Fibroblast of skin of back (primary cell): ENCODE results near the gene SLC2A8.
A peak's percentile ranks its signal among the peaks of the same experiment; 100 is the strongest.

ENCODE experiments used
- DNase-seq: peaks from one replicate; pipeline ENCODE4 v3.0.0-alpha.2; 2013

SLC2A8 gene

DNA sequence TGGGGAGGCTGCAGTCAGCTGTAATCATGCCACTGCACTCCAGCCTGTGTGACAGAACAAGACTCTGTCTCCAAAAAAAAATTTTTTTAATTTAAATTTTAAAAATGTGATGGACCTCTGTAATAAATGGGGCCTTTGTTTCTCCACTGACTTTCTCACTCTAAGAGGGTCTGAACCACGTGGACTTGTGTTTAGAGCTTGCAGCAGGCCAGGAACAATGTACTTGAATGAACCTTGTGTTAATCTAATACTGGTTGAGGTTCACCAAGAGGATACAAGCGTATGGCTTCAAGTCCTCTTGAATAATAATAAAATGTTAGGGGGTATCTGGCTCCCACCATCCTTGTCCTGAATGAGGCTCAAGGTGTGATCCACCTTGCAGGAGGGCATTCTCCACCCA lies 14.4 kb upstream of the SLC2A8 start:
- DNase-seq = no peak

DNA sequence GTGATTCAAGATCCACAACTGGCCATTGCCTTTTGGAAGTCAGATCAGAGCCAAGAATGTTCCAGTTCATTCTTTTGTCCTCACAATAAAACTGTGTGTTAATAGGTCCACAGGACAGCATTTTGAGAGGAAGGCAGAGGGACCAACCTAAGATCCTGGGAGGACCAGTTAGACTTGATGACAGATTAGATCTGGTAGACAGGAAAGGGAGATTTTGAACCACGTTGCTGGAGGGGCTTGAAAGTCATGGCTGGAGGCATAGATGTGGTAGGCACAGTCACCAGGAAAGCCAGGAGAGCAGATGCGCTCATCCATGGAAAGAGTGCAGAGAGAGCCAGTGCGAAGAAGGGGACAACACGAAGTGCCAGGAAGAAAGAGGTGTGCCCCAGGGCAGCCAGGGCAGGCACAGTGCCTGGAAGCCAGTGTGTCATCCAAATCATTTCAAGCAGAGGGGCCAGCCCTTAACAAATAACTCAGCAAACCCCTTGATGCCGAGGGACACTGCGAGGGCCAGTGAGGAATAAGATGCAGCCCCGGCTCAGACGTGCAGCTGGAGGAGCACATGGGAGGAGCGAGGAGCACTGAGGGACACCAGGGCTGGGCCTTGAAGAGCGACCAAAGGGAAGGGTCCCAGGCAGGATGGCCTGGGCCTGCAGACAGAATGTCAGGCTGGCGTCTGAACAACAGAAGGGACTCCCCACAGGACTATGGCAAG lies 12.8 kb upstream of the SLC2A8 start:
- DNase-seq = no peak

DNA sequence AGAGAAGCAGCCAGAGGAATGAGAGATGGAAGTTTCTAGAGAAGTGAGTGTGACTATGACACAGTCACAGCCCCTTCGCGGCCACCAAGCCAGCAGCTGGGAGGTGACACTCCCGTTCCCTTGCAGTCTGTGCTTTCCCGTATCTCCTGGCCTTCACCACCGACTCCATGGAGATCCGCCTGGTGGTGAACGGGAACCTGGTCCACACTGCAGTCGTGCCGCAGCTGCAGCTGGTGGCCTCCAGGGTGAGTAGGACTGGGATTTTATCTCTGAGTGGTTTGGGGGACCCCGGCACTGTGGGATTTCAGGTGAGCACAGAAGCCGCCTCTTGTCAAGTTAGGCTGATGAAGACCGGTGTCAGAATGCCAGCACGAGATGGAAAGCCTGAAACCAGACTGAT lies 12.1 kb upstream of the SLC2A8 start:
- no peak for DNase-seq

DNA sequence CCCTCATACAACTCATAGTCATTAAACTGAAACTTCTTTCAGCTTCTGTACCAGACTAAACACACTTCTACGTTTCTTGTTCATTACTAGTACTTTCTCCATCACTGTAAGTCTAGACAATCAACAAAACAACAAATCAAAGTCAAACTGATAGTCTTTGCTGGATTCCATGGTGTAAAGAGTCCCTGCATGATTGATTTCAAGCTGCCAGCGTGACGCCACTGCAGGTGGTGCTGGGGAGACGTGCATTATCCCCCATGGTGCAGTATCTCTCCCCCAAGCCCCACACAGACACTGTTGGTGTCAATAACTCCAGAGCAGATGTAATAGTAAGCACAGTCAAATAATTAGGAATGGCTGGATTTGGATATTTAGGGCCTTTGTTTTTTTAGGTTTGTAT lies 10.7 kb upstream of the SLC2A8 start:
- no peak for DNase-seq

DNA sequence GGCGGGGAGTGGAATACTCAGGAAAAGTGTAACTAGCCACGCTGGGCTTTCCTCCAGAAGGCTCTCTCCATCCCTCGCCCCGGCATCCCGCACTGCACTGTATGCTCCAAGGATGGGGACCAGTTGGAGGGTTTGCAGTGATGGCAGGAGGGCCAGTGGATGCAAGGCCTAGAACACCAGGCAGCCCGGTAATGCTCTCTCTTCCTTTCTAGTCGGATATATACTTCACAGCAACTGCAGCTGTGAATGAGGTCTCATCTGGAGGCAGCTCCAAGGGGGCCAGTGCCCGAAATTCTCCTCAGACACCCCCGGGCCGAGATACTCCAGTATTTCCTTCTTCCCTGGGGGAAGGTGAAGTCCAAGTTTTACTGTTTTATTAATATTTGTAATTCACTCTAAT lies 10.0 kb upstream of the SLC2A8 start:
- no peak for DNase-seq

DNA sequence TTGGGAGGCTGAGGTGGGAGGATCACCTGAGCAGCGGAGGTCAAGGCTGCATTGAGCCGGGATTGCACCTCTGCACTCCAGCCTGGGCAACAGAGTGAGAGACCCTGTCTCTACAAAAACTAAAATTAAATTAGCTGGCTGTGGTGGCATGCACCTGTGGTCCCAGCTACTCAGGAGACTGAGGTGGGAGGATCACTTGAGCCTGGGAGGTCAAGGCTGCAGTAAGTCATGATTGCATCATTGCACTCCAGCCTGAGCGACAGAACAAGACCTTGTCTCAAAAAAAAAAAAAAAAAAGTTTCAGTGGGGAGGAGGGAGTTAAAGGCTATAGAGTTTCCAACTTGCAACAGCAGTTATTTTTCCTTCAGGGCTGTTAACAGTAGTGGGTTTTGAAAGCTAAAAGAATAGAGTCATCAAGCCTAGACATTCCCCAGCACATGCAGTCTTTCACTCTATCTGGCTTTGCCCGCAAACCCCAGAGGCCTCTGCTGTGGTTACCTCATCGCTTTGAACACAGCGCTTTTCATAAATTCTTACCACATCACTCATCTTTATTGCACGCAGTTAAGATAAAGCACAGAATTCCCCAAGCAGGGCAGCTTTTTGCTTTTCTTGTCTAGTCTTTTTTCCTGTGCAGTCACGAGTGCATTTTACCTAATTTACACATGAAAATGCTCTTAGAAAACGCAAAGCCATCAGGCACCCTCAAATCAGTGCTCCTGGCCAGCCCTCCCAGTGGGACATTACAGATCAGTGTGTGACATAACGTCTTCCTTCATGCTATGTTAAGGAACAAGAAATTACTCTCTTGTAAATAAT lies 8.7 kb upstream of the SLC2A8 start:
- peak; percentile 98 for DNase-seq

DNA sequence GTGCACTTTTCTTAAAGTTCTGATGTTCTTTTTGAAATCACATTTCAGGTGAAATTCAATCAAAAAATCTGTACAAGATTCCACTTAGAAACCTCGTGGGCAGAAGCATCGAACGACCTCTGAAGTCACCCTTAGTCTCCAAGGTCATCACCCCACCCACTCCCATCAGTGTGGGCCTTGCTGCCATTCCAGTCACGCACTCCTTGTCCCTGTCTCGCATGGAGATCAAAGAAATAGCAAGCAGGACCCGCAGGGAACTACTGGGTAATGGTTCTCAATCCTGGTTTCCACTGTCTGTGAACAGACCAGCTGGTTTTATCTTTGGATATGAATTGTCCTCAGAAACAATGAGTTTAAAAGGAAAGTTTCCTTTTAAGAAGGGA lies 8.1 kb upstream of the SLC2A8 start:
- DNase-seq = no peak

DNA sequence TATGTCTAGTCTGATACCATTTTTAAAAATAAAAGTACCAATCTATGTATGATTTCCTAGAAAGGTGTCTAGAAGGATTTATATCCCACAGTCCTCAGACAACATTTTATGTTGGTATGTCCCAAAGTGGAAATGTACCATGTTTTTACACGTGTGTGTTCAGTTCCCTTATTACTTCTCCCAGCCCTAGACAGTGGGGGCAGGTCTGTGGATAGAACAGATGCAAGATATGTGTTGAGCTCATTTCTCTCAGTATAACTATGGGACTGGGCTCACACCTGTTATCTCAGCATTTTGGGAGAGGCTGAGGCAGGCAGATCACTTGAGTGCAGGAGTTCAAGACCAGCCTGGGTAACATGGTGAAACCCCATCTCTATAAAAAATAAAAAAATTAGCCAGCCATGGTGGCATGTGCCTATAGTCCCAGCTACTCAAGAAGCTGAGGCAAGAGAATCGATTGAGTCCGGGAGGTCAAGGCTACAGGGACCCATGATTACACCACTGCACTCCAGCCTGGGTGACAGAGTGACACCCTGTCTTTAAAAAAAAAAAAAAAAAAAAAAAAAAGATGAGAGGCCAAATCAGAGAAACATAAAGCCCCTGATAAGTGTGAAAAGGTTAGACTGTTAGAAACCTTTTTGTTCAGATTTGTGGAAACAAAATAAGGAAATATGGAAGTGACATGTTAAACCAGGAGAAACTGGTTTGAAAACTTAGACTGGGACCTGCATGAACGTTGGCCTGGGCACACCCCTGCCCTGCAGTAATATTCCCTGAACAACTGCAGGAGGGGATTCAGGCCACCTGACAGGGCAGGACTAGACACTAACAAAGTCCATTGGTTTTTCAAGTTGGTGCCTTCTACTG lies 7.4 kb upstream of the SLC2A8 start:
- DNase-seq = no peak

DNA sequence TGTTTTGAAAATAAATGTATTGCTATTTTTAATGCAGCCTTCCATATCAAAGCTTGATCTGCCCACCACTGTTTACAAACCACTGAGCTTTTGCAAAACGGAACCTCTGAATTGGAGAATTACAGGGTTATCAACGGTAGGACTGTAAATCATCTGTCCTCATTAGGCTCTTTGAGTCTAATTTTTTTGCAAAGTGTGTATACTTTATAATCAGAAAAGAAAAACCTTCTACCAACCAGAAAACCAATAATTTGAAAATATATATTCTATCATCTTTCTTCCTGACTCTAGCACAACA lies 6.8 kb upstream of the SLC2A8 start:
- no peak for DNase-seq

DNA sequence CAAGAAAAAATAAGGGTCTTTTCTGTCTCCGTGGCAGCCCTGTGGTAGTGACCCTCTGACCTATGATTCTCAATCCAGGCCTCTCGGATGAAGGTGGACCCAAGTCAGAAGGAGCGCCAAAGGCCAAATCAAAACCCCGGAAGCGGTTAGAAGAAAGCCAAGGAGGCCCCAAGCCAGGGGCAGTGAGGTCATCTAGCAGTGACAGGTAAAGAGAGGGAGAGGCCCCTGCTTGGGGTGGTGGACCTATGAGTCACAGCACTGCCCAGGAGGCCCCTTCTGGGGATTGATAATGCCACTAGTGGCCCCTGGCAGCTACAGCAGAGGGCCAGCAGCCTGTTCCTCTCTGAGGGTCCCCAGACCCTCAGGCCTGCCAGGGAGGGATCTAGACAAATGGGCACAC lies 6.4 kb upstream of the SLC2A8 start:
- DNase-seq = no peak

DNA sequence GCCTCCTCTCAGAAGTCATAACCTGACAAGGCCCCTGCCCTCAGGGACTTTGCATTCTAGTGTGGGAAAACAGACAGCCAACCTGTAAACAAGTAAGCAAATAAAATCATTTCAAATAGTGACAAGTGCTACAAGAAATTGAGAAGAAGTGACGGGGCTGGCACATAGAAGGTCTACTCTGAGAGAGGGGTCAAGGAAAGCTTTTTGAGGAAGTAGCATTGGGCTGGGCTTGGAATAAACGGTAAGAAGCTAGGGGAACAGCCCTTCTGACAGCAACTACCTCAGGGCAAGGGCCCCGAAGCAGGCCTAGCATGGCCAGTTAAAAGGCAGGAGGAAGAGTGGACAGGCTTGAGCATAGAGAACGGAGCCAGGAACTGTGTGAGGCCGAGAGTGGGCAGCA lies 4.8 kb upstream of the SLC2A8 start:
- no peak for DNase-seq

DNA sequence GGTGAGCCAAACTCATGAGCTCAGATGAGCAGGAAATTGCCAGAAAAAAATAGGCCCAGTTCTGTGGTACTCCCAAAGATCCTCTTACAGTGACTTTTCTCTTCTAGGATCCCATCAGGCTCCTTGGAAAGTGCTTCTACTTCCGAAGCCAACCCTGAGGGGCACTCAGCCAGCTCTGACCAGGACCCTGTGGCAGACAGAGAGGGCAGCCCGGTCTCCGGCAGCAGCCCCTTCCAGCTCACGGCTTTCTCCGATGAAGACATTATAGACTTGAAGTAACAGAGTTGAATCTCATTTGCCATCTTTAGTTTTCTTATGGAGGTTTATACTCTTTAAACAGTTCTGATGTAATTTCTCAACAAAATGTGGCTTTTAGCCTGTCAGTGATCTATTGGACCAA lies 4.0 kb upstream of the SLC2A8 start:
- DNase-seq = no peak

DNA sequence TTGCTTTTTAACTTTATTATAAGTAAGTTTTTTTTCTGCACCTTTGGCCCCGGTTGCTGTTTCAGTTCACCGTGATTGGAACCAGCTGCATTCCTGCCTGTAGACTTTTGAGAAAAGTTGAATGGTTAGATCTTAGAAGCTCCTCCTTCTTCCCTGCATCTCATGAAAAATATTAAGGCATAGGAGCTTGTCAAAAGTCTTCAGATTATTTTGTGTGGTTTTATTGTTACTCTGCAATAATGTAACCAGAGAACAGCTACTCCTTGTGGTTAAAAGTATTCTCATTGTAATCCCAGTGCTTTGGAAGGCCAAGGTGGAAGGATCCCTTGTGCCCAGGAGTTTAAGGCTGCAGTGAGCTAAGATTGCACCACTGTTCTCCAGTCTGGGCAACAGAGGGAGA lies 3.3 kb upstream of the SLC2A8 start:
- DNase-seq = peak; percentile 9

DNA sequence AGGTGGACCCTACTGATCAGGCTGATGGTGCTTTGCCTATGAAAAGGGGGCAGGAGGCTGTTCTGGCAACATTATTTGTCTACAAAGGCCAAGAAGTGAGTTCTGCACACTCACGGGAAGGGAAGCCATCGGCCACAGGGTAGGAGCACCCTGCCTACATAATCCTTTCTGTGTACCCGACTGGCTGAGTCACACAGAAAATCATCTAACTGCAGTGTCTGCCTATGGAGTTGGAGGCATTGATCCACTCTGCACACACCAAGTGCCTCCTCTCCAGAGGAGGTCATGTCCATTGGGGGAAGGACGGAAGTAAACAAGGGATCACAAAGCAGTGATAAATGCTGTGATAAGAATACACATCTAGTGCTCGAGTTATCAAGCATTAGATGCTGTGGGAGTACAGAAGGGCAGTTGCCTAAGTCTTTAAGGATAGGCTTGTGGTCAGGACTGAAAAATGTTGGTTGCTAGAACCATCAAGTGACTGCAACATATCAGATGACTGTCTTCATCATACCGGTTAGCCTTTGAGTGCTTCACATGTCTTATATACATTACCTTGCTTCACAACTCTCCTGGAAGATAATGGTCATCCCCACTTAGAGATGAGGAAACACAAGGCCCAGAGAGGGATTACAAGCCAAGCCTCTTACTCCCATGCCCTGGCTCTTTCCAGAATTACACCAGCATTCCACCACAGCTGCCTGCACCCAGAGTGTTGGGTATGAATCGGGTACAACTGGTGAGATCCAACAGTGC lies 1.3 kb upstream of the SLC2A8 start:
- no peak for DNase-seq

DNA sequence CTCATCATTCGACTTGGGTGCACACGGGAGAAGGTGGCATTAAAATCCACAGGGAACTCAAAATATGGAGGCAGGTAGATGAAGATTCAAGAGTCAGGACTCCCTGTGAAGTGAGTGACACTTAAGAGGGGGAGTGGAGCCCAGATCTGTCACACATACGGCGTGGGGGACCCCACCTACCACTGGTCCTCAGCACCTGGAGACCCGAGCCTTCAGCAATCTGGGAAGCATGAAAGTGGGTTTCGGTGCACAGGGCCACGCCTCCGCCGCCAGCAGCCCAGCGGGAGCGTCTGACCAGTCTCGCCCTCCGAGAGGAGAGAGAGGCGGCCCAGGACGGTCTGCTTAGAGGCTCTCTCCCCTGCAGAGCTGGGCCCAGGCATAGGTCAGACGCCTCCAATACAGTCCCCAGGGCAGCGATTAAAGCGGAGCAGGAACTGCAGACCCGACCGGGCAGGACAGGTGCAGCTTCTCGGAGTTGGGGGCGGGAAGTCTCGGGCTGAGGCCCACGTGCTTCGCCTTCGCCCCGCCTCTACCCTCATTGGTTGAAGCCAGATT lies 639 bp upstream of the SLC2A8 start:
- DNase-seq = no peak

DNA sequence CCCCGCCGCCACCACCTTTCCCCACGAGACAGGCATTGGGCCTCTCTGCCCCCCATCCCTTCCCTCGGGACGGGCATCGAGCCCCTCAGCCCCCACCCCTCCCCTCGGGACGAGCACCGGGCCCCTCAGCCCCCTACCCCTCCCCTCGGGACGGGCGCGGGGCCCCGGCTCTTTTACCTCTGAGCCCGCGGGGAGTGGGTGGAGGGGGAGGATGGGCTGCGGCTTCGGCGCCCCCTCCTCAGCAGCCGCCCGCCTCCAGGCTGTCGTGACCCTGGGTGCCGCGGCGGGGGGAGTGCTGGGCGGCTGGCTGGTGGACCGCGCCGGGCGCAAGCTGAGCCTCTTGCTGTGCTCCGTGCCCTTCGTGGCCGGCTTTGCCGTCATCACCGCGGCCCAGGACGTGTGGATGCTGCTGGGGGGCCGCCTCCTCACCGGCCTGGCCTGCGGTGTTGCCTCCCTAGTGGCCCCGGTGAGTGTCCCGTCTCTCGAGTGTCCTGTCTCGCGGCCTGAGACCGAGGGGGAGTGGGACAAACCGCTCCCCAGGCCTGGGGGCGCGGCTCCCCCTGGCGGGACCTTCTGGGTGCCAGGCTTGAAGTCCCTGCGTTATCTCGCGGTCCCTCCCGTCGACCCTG lies 791 bp downstream of the SLC2A8 start:
- peak; percentile 23 for DNase-seq

DNA sequence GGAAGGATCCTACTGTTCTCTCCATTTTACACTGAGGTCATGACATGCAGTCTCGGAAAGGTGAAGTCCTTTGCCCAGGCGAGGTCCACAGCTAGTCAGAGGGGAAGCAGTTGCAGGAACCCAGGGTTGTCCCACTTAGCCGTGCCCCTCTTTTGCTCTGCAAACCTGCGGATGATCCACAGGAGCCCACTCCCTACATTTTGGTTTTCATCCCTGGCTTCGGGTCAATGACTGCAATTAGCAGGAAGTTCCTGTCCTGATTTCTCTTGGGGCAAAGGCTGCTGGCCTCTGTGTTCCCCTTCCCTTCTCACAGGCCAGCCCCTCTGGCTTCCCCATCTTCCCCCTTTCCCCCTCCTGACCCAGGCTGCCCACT lies 1.3 kb downstream of the SLC2A8 start:
- DNase-seq = no peak

DNA sequence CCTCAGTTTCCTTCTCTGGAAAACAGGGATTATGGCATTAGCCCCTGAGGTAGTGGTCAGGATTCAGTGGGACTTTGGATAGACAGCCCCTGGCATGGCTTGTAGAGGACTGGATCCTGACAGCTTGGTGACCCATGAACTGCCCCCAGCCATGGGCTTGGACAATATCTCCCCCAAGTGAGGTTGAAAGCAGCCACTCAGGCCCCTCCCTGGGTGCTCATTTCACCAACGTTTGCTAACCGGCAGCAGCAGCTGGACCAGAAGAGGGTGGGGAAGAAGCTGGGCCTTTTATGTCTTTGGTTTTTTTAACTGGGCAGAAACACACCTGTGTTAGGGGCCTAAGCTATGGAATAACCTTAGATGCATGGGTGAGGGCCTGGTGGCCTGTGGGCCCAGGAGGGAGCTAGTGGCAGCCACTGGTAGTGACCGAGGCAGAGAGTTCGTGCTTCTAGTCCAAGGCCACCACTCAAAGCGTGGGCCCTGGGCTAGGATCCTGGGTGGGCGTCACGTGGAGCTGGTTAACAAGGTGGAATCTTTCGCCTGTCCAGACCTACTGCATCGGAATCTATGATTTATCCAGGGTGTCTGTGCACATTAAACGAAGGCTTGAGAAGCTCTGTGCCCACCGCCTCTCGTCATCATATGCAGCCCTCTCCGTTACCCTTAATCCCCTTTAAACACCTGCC lies 1.9 kb downstream of the SLC2A8 start:
- DNase-seq = no peak

DNA sequence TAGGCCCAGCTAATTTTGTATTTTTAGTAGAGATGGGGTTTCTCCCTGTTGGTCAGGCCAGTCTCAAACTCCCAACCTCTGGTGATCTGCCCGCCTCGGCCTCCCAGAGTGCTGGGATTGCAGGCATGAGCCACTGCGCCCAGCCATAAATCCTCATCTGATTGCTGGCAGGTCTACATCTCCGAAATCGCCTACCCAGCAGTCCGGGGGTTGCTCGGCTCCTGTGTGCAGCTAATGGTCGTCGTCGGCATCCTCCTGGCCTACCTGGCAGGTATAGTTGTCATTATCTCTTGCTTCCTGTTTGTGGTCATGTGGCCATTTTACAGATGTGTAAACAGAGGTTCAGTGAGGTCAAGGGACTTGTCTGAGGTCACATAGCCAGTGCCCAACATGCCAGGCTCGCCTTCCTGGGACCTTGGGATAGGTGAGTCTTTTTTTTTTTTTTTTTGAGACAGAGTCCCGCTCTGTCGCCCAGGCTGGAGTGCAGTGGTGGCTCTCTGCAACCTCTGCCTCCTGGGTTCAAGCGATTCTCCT lies 2.8 kb downstream of the SLC2A8 start:
- DNase-seq = no peak

DNA sequence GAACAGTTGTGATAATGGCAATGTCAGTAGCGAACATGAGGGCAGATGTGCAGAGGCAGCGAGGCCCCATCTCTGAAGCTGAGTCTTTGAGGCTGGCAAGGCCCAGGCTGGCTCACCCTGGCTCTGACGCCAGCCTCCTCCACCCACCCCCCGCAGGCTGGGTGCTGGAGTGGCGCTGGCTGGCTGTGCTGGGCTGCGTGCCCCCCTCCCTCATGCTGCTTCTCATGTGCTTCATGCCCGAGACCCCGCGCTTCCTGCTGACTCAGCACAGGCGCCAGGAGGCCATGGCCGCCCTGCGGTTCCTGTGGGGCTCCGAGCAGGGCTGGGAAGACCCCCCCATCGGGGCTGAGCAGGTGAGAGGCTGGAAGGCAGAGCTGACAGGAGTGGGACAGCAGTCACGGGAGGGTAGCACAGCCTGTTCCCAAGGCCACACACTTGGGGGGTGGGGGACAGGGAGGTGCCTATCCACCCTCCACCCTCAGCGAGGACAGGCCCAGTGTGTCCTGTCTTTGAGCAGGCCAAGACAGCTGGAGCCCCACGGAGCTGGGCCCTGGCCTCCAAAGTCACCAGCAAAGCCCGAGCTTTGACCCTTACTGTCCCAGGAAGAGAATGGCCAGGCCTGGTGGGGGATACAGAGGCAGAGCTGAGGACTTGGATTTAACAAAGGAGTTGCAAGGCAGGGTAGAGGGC lies 5.6 kb downstream of the SLC2A8 start:
- no peak for DNase-seq
